GM18517 (cell line): ENCODE results near the gene CACNA1H.
"Not testable (repeated sequence)": the region's sequence is repeated elsewhere in the genome, so short reads cannot be mapped to it uniquely, and the experiment has no call there.

Source experiments
- ATAC-seq: cut with Tn5 transposase; IDR thresholded peaks from one replicate; pipeline ENCODE4 v1.9.1; 2021; ENCODE audit warnings: mild to moderate bottlenecking, moderate library complexity; ENCODE audit not compliant: unreplicated experiment

The CACNA1H gene

GRCh38 chr16:1221628-1222552 is 69.0 kb downstream of the CACNA1H start:
- no peak for ATAC-seq

GRCh38 chr16:1222553-1223354 is 69.8 kb downstream of the CACNA1H start:
- ATAC-seq, result no peak

DNA sequence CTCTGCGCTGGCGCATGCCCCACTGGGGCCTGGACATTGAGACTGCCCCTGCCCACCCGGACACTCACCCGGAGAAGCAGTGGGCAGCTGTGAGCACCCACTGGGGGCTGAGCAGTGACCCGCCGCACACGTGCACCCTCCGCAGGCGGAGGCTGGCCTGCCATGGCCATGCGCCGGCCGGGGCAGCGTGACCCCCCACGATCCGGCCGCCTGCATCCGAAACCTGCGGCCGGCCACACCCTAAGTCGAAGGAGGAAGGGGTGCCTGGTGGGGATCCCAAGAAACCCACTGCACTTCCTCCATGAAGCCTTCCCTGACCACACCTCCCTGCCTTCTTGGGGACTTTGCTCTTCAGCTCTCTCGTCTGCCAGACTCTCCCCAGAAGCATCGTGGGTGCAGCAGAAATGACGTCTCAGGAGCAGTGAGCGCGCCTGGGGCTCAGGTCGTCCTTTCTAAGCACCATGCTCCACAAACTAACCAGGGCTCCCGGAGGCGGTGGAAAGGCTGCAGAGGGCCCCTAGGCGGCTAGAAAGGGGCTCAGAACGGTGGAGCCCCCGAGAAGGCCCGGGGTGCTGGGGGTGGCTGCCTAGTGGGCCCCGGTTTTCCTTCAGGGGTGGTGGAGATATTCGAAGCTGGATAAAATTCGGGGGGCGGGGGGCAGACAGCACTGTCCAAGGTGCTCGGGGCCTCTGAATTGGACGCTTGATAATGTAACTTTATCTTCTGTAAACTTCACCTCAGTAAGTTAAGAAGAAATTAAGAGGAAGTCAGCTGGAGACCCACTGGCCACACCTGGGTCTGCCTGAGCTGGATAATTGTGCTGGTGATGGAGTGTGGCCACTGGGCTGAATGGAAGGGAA is 70.7 kb downstream of the CACNA1H start:
- ATAC-seq, result no peak

DNA sequence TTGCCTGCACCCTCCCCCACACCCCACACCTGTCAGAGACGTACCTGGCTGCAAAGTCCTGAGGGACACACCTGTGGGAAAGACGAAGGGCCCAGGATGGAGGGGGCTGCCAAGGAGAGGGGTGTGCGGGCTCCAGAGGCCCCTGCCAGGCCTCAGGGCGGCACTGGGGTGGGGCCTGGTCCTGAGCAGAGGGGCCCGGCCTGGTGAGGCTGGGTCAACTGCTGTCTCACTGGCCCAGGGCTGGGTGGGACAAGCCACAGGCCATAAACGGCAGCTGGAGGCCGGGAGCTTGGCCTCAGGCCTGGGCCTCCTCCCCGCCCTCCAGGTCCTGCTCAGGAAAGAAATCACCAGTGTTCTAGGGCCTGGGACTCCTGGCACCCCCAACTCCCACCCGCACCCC is 71.7 kb downstream of the CACNA1H start:
- no peak for ATAC-seq

GRCh38 chr16:1225051-1225451 is 72.1 kb downstream of the CACNA1H start, which contains the start of gene TPSG1:
TPSG1 (minus strand) TSS chr16:1225268; CDS start chr16:1225252, 16 bp downstream.
- no peak for ATAC-seq

- ATAC-seq, result not testable (repeated sequence)
These were observed 72.9 kb downstream of the CACNA1H start for GRCh38 chr16:1225728-1226311.

- not testable (repeated sequence) for ATAC-seq
These were observed 73.8 kb downstream of the CACNA1H start for GRCh38 chr16:1226692-1227091.

DNA sequence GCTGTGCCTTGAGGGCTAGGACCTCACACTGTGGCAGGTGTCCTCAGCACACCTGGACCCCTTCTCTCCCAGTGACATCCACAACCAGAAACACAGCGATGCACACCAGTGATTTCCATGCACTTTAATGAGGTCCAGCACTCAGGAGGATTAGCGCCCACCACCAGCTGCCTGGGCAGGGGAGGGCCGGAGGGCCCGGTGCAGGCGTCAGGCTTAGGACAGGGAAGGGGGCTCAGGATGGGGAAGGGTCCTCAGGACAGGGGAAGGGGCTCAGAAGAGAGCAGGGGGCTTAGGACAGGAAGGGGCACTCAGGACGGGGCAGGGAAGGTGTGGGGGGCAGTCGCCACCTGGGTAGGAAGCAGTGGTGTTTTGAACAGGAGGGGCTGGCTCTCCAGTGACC is 75.3 kb downstream of the CACNA1H start:
- ATAC-seq, result not testable (repeated sequence)

- ATAC-seq, result not testable (repeated sequence)
These were observed 76.6 kb downstream of the CACNA1H start for GRCh38 chr16:1229476-1229875.

DNA sequence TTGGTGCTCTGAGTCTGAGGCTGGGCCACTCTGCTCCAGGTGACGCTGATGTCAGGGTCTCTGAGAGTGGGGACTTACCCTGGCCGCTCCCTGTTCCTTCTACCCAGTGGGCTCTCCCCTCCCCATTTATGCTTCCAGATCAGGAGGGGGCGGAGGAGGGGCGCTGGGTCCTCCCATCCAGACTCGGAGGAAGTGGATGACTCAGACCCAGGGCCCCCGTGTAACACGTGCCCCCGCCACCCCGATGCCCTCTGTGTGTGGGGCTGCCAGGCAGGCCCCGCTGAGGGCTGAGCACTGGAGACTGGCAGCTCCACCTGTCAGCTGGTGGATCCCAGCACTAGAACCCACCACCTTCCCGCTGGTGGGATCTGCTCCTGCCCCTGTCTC is 77.2 kb downstream of the CACNA1H start, which contains the start of gene TPSB2:
TSS of gene TPSB2 (minus strand) at position 101 of the 387 bp plus-strand sequence. CDS start 233 bp downstream, outside the sequence.
- not testable (repeated sequence) for ATAC-seq

- ATAC-seq, result not testable (repeated sequence)
These were observed 77.7 kb downstream of the CACNA1H start for GRCh38 chr16:1230471-1231212.

DNA sequence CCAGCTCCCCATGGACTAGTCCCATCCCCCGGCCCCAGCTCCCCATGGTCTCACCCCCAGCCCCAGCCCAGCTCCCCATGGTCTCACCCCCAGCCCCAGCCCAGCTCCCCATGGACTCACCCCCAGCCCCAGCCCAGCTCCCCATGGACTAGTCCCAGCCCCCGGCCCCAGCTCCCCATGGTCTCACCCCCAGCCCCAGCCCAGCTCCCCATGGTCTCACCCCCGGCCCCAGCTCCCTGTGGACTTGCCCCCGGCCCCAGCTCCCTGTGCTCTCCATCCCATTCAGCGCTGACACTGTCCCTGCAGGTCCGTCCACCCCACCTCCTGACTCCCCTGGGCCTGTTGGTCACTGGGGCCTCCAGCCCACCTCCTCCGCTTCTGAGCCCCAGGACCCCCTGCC is 78.4 kb downstream of the CACNA1H start:
- ATAC-seq, result not testable (repeated sequence)

- not testable (repeated sequence) for ATAC-seq
These were observed 79.3 kb downstream of the CACNA1H start for GRCh38 chr16:1232049-1232748.

DNA sequence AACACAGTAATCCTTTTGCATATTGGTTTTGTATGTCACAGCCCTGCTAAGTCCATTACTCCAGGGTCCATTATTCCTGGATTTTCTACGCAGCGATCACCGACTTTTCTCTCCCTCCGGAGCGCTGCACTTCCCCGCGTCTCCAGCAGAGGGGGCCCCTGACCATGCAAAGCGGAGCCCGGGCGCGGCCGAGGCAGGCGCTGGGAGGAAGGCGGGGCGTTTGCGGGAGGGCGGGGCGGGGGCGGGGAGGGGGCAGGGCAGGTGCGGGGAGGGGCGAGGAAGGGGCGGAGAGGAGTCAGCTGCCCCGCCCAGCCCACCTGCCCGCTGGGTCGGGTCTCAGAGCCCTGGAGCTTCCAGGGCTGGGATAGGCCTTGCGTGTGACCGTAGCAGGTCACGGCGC is 83.8 kb downstream of the CACNA1H start:
- ATAC-seq, result not testable (repeated sequence)

DNA sequence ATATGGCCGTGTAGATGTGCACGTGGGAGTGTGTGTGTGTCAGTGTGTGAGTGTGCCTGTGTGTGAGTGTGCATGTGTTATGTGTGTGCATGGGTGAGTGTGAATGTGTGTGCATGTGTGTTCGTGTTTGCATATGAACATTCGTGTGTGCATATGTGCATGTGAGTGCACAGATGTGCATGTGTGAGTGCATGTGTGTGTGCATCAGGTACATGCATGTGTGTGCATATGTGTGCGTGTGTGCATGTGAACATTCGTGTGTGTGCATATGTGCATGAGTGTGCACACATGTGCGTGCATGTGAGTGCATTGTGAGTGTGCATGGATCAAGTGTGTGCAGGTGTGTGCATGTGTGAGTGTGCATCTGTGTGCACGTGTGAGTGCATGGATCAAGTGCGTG is 85.1 kb downstream of the CACNA1H start:
- no peak for ATAC-seq

GRCh38 chr16:1238909-1239308 is 86.0 kb downstream of the CACNA1H start:
- ATAC-seq, result not testable (repeated sequence)

- not testable (repeated sequence) for ATAC-seq
These were observed 86.7 kb downstream of the CACNA1H start for GRCh38 chr16:1239575-1239974.

DNA sequence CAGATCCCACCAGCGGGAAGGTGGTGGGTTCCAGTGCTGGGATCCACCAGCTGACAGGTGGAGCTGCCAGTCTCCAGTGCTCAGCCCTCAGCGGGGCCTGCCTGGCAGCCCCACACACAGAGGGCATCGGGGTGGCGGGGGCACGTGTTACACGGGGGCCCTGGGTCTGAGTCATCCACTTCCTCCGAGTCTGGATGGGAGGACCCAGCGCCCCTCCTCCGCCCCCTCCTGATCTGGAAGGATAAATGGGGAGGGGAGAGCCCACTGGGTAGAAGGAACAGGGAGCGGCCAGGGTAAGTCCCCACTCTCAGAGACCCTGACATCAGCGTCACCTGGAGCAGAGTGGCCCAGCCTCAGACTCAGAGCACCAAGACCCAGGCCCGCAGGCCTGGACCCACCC is 87.5 kb downstream of the CACNA1H start, which contains the start of gene TPSAB1:
TSS of gene TPSAB1 (plus strand) at position 270 of the 400 bp plus-strand sequence. CDS start 234 bp downstream, outside the sequence.
- ATAC-seq, result not testable (repeated sequence)

GRCh38 chr16:1241081-1241480 is 88.2 kb downstream of the CACNA1H start:
- not testable (repeated sequence) for ATAC-seq
